Cardiac fibroblast (primary cell): ENCODE results near the gene BZW1.

Experiments
- DNase-seq, 2 donors: peaks; one replicate each; pipeline versions ENCODE4 v3.0.0 to v3.0.0-alpha.2; 2010; ENCODE audit warnings: low read depth in 2 of 2
- H3K4me3 ChIP-seq, 2 donors: replicated peaks in 1 of 2; 1 replicate in 1 of 2; 2 replicates in 1 of 2; pipeline ENCODE4 v1.5.1; 2011; ENCODE audit warnings: low read depth in 2 of 2, low read length in 2 of 2, mild to moderate bottlenecking in 2 of 2, moderate library complexity in 1 of 2
- TF ChIP-seq, protein P1 (sequence below): IDR thresholded peaks from one replicate; pipeline ENCODE4 v1.5.1; 2011; ENCODE audit warnings: low read depth, mild to moderate bottlenecking, low read length, inconsistent platforms

The BZW1 gene

DNA sequence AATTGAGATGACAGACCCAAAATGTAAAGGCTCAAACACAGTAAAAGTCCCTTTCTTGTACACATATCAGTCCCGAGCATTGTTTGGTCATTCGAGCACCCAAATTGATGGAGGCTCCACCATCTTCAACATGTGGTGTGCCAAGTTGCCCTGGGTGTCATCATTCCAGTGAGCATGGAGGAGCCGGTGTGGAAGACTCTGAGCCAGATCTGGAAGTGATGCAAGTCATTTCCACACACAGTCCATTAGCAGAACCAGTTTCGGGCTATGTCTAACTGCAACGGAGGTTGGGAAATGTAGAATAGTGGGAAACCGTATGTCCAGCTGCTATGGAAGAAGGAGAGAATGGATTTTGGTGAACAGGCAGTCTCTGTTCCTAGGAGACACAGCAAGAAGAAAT lies 40.9 kb upstream of the BZW1 start:
- TF ChIP-seq, protein P1, sequence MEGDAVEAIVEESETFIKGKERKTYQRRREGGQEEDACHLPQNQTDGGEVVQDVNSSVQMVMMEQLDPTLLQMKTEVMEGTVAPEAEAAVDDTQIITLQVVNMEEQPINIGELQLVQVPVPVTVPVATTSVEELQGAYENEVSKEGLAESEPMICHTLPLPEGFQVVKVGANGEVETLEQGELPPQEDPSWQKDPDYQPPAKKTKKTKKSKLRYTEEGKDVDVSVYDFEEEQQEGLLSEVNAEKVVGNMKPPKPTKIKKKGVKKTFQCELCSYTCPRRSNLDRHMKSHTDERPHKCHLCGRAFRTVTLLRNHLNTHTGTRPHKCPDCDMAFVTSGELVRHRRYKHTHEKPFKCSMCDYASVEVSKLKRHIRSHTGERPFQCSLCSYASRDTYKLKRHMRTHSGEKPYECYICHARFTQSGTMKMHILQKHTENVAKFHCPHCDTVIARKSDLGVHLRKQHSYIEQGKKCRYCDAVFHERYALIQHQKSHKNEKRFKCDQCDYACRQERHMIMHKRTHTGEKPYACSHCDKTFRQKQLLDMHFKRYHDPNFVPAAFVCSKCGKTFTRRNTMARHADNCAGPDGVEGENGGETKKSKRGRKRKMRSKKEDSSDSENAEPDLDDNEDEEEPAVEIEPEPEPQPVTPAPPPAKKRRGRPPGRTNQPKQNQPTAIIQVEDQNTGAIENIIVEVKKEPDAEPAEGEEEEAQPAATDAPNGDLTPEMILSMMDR, result no peak
- no peak overlapping the region for H3K4me3 ChIP-seq
- DNase-seq, result no peak

DNA sequence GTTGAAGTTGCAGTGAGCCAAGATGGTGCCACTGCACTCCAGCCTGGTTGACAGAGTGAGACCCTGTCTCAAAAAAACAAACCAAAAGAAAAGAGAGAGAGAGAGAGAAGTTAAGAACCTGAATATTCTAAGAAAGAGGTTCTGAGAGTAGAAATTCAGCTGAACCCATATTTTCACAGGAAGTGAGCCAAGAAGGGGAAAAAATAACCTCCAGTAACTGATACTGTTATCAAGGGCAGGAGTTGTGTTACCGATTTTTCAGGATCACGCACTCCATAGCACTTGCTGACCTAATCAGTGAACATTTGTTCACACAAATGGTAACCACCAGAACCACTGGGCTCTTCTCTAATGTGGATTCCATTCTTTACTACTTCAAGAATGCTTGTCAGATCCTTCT lies 39.1 kb upstream of the BZW1 start:
- no peak overlapping the region for H3K4me3 ChIP-seq
- TF ChIP-seq, protein P1, result no peak
- DNase-seq, result no peak

DNA sequence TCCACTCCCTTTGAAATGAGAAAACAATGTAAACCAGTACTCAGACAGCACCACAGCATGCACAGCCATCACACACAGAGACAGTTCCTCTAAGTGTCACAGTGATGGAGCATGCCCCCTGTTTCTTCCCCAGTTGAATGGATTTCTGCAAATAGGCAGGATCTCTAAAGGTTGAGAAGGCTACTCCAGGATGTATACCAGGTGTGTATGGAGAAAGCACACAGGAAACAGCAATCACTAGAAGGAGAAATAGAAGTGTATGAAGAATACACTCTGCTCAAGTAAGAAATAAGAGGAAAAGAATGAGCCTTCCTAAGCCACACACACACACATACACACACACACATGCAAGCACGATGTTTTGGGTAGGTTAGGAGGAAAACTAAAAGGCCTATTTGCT lies 38.6 kb upstream of the BZW1 start:
- no peak for DNase-seq
- H3K4me3 ChIP-seq, result no peak overlapping the region
- TF ChIP-seq, protein P1, result no peak

DNA sequence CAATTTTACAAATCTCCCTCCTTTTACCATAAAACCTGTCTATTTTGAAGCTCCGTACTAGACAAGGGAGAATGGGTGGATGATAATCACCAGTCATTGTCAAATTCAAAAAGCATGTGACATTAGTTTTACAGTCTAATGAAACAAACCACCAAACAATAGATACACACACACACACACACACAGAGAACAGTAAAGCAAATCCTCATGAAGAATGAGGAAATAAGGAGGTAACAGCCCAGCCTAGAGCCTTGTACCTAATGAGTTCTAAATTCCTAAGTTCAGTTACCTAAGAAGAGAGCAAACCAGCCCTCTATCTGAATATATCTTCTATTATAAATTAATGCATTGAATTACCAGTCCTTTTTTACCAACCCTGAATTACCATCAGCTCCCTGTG lies 36.8 kb upstream of the BZW1 start:
- no peak for DNase-seq
- TF ChIP-seq, protein P1, result no peak
- no peak overlapping the region for H3K4me3 ChIP-seq

DNA sequence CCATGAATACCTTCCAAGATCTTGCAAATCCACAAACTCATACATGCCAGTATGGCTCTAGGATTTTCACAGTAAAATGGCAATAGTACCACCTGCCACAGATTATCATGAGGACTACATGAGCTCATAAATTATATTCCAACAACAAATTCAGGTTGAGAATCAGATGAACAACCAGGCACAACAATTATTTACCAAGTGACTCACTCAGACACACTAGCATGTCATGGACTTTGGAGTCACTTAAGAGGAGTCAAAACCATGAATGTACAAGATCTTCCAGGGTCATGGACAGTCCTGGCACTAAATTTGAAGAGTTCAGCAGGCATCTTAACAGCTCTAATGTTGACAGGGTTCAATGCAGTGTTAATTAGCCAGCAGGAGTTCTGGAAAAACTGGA lies 34.4 kb upstream of the BZW1 start:
- TF ChIP-seq, protein P1, result no peak
- DNase-seq, result no peak
- no peak overlapping the region for H3K4me3 ChIP-seq

DNA sequence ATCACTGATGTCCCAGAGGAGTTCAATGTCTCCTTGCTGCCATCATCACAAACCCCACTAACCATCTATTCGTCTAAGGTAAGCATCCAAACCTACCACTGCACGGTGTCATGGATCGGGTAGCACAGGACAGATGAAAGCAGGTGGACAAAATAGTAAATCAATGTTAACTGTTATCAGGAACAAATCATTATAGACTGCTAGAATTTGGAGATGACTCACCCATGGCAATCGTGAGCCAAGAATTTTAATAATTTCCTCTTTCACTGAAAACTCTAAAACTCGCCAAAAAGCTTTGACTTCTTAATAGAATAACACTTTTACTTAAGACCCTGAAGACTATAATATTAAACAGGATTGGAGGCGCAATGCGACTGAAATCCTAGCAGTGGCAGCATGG lies 33.7 kb upstream of the BZW1 start:
- H3K4me3 ChIP-seq, result no peak overlapping the region
- peak; percentile 50 to 60 for DNase-seq
- TF ChIP-seq, protein P1, result no peak

DNA sequence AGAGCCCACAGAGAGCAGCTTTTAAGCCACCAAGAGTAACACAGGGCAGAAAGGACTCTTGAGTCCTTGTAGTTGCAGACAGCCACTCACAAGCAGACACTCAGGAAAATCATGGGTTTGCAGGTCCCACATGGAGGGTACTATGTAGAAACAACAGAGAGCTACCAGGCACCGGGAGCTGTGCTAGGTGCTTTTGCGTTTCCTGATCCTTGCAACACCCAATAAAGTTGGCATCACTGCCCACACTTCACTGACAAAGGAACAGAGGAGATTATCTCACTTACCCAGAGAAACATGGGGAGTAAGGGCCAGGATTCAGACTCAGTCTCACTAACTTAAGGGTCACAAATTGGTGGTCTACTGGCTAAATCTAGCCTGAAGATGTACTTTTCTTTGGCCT lies 32.5 kb upstream of the BZW1 start:
- no peak overlapping the region for H3K4me3 ChIP-seq
- no peak for DNase-seq
- TF ChIP-seq, protein P1, result no peak
